Trophoblast cell (in vitro differentiated cells and primary cell): ENCODE measurements around the gene VPS13D.

Experiments used
- DNase-seq, 2 donors: peaks; one replicate each; pipeline ENCODE4 v3.0.0-alpha.2; 2016
- H2AFZ ChIP-seq: 2 replicates; pipeline ENCODE4 v1.6.1; 2013; ENCODE audit warnings: low read length, moderate library complexity, mild to moderate bottlenecking; ENCODE audit not compliant: insufficient read depth, poor library complexity
- H2AK5ac ChIP-seq: 2 replicates; pipeline ENCODE4 v1.6.1; 2013; ENCODE audit warnings: mild to moderate bottlenecking, low read length
- H2BK120ac ChIP-seq: 2 replicates; pipeline ENCODE4 v1.6.1; 2013; ENCODE audit warnings: low read length, mild to moderate bottlenecking, moderate library complexity; ENCODE audit not compliant: insufficient read depth, poor library complexity
- H2BK12ac ChIP-seq: 2 replicates; pipeline ENCODE4 v1.6.1; 2013; ENCODE audit warnings: mild to moderate bottlenecking, low read length, moderate library complexity
- H2BK5ac ChIP-seq: 2 replicates; pipeline ENCODE4 v1.6.1; 2013; ENCODE audit warnings: low read length, low read depth, moderate library complexity, mild to moderate bottlenecking; ENCODE audit not compliant: poor library complexity
- H3K14ac ChIP-seq: 2 replicates; pipeline ENCODE4 v1.6.1; 2013; ENCODE audit warnings: mild to moderate bottlenecking, low read length
- H3K18ac ChIP-seq: 2 replicates; pipeline ENCODE4 v1.6.1; 2013; ENCODE audit warnings: mild to moderate bottlenecking, low read length
- H3K23ac ChIP-seq: 2 replicates; pipeline ENCODE4 v1.6.1; 2013; ENCODE audit warnings: low read length
- H3K27ac ChIP-seq: 2 replicates; pipeline ENCODE4 v1.5.1; 2013; ENCODE audit warnings: low read depth, mild to moderate bottlenecking, inconsistent platforms, low read length, moderate library complexity
- H3K27me3 ChIP-seq: 2 replicates; pipeline ENCODE4 v1.6.1; 2013; ENCODE audit warnings: inconsistent platforms, mild to moderate bottlenecking, low read length, moderate library complexity; ENCODE audit not compliant: insufficient read depth
- H3K36me3 ChIP-seq, 2 experiments: 1 replicate in 1 of 2; 2 replicates in 1 of 2; pipeline ENCODE4 v1.6.1; 2013; ENCODE audit warnings: low read length in 2 of 2, mild to moderate bottlenecking in 2 of 2, moderate library complexity in 1 of 2; ENCODE audit not compliant: insufficient read depth in 2 of 2, control insufficient read depth in 1 of 2
- H3K4ac ChIP-seq: 2 replicates; pipeline ENCODE4 v1.6.1; 2013; ENCODE audit warnings: low read depth, mild to moderate bottlenecking, low read length, moderate library complexity
- H3K4me1 ChIP-seq, 2 experiments: 1 replicate in 1 of 2; 2 replicates in 1 of 2; pipeline ENCODE4 v1.6.1; 2013; ENCODE audit warnings: low read length in 2 of 2, mild to moderate bottlenecking in 2 of 2, moderate library complexity in 1 of 2; ENCODE audit not compliant: insufficient read depth in 2 of 2, control insufficient read depth in 1 of 2
- H3K4me2 ChIP-seq: 2 replicates; pipeline ENCODE4 v1.6.1; 2013; ENCODE audit warnings: inconsistent platforms, mild to moderate bottlenecking, low read length, moderate library complexity
- H3K4me3 ChIP-seq: 2 replicates; pipeline ENCODE4 v1.5.1; 2013; ENCODE audit warnings: mild to moderate bottlenecking, low read depth, low read length, inconsistent platforms
- H3K79me1 ChIP-seq: one replicate; pipeline ENCODE4 v1.6.1; 2013; ENCODE audit warnings: low read length
- H3K79me2 ChIP-seq: 2 replicates; pipeline ENCODE4 v1.6.1; 2013; ENCODE audit warnings: low read length, mild to moderate bottlenecking; ENCODE audit not compliant: control insufficient read depth, insufficient read depth, poor library complexity
- H3K9ac ChIP-seq: 2 replicates; pipeline ENCODE4 v1.6.1; 2013; ENCODE audit warnings: mild to moderate bottlenecking, low read length
- H3K9me3 ChIP-seq: 2 replicates; pipeline ENCODE4 v1.6.1; 2013; ENCODE audit warnings: low read depth, mild to moderate bottlenecking, control low read depth, inconsistent platforms, low read length; ENCODE audit not compliant: insufficient read depth
- H4K12ac ChIP-seq: 2 replicates; pipeline ENCODE4 v1.6.1; 2013; ENCODE audit warnings: low read depth, mild to moderate bottlenecking, low read length, moderate library complexity
- H4K8ac ChIP-seq: 2 replicates; pipeline ENCODE4 v1.6.1; 2013; ENCODE audit warnings: low read depth, mild to moderate bottlenecking, low read length, moderate library complexity
- H4K91ac ChIP-seq: one replicate; pipeline ENCODE4 v1.6.1; 2013; ENCODE audit warnings: low read depth, mild to moderate bottlenecking, low read length, moderate library complexity
- WGBS: extraction: QIAGEN DNeasy Blood & Tissue Kit; methylation state at CpG from one replicate; pipeline ENCODE4 v1.1.7; 2013; ENCODE audit warnings: missing lambda C conversion rate; ENCODE audit not compliant: insufficient read length, insufficient coverage; ENCODE audit errors: extremely low coverage; 5-methylcytosine and 5-hydroxymethylcytosine counted together

VPS13D gene

GRCh38 chr1:12439073-12439472 is 209.2 kb downstream of the VPS13D start:
- Histone ChIP-seq H3K23ac (no peak overlapping the region), H2BK120ac (no peak overlapping the region), H4K8ac (no peak overlapping the region), H2AK5ac (no peak overlapping the region), H3K79me1 (no peaks in the 10 kb centered on the region), H2BK5ac (no peak overlapping the region), H3K18ac (no peak overlapping the region), H3K14ac (no peak overlapping the region), H3K27me3 (no peaks in the 10 kb centered on the region), H3K9me3 (peaks cover 2% of the 10 kb centered on the region), H3K4ac (no peak overlapping the region), H3K4me2 (no peak overlapping the region), H4K91ac (no peak overlapping the region), H4K12ac (no peak overlapping the region), H3K4me1 (peaks cover 0 to 7% of the 10 kb centered on the region in 2 experiments), H2AFZ (no peak overlapping the region), H3K79me2 (no peaks in the 10 kb centered on the region), H2BK12ac (no peak overlapping the region), H3K4me3 (no peak overlapping the region), H3K9ac (no peak overlapping the region), H3K36me3 (no peaks in the 10 kb centered on the region), H3K27ac (no peak overlapping the region)
- no CpG with 5 or more reads among the region's 5 CpGs for WGBS
- no peak for DNase-seq

- DNase-seq: no peak
- Histone ChIP-seq H2AK5ac (no peak overlapping the region), H3K18ac (no peak overlapping the region), H3K4me2 (no peak overlapping the region), H3K9me3 (peaks cover 2% of the 10 kb centered on the region), H3K79me1 (no peaks in the 10 kb centered on the region), H3K9ac (no peak overlapping the region), H3K79me2 (no peaks in the 10 kb centered on the region), H4K8ac (no peak overlapping the region), H2AFZ (no peak overlapping the region), H3K4ac (no peak overlapping the region), H2BK5ac (no peak overlapping the region), H4K12ac (no peak overlapping the region), H3K4me1 (peaks cover 0 to 7% of the 10 kb centered on the region in 2 experiments), H4K91ac (no peak overlapping the region), H3K4me3 (no peak overlapping the region), H3K23ac (no peak overlapping the region), H3K27ac (no peak overlapping the region), H2BK120ac (no peak overlapping the region), H2BK12ac (no peak overlapping the region), H3K14ac (no peak overlapping the region), H3K27me3 (no peaks in the 10 kb centered on the region), H3K36me3 (no peaks in the 10 kb centered on the region)
- no CpG with 5 or more reads among the region's 7 CpGs for WGBS
Measured at GRCh38 chr1:12441414-12442105, 211.7 kb downstream of the VPS13D start.

DNA sequence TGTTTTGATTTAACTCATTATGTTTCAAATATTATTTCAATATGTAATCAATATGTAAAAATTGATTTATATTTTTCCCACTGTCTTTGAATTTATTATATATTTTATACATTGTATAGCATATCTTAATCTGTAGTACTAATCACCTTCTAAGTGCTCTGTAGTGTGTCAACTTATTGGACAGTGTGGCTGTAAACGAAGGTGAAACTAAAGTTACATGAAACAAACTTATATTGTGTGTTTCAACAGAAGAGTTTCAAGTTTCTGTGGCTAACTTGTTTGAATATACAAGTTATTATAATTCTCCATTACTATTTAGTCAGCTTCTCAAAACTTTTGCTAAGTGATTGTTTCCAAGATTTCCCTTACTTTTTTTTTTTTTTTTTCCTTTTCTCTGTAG is 212.4 kb downstream of the VPS13D start:
- no peak overlapping the region for H4K91ac ChIP-seq
- H3K23ac ChIP-seq: no peak overlapping the region
- no peak overlapping the region for H3K14ac ChIP-seq
- no peak overlapping the region for H4K8ac ChIP-seq
- H3K9ac ChIP-seq: no peak overlapping the region
- H2BK12ac ChIP-seq: no peak overlapping the region
- no peak overlapping the region for H2AK5ac ChIP-seq
- no peak overlapping the region for H2BK120ac ChIP-seq
- peaks cover 2% of the 10 kb centered on the region for H3K9me3 ChIP-seq
- no peak overlapping the region for H3K4me3 ChIP-seq
- WGBS: no CpG with 5 or more reads among the region's 1 CpG
- H3K79me1 ChIP-seq: no peaks in the 10 kb centered on the region
- no peak overlapping the region for H2BK5ac ChIP-seq
- H3K4me2 ChIP-seq: no peak overlapping the region
- no peaks in the 10 kb centered on the region for H3K36me3 ChIP-seq
- no peak overlapping the region for H3K27ac ChIP-seq
- H4K12ac ChIP-seq: no peak overlapping the region
- no peaks in the 10 kb centered on the region for H3K27me3 ChIP-seq
- no peaks in the 10 kb centered on the region for H3K79me2 ChIP-seq
- H2AFZ ChIP-seq: no peak overlapping the region
- H3K4ac ChIP-seq: no peak overlapping the region
- no peak overlapping the region for H3K18ac ChIP-seq
- H3K4me1 ChIP-seq: peaks cover 0 to 7% of the 10 kb centered on the region in 2 experiments
- no peak for DNase-seq

DNA sequence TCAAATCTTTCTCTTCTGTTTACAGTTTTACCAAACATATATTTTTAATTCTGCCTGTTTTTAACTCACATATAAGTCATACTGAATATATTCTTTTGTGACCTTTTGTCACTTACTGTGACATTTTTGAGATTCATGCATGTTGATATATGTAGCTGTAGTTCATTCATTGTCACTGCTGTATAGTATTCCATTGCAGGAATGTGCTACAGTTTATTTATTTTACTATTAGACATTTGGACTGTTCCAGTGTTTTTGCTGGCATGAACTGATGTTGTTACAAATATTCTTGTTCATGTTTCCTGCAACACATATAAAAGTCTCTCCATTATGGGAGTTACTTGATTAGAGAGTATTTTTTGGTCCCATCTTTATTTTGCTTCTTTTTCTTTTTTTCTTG is 213.3 kb downstream of the VPS13D start:
- Histone ChIP-seq H4K91ac (no peak overlapping the region), H3K9me3 (peaks cover 2% of the 10 kb centered on the region), H3K79me1 (no peaks in the 10 kb centered on the region), H3K27ac (no peak overlapping the region), H3K4ac (no peak overlapping the region), H3K4me2 (no peak overlapping the region), H3K36me3 (no peaks in the 10 kb centered on the region), H3K27me3 (no peaks in the 10 kb centered on the region), H3K9ac (no peak overlapping the region), H3K79me2 (no peaks in the 10 kb centered on the region), H3K4me1 (peaks cover under 1 to 8% of the 10 kb centered on the region in 2 experiments), H3K18ac (no peak overlapping the region), H3K4me3 (no peak overlapping the region), H2BK120ac (no peak overlapping the region), H2BK12ac (no peak overlapping the region), H4K8ac (no peak overlapping the region), H3K14ac (no peak overlapping the region), H4K12ac (no peak overlapping the region), H3K23ac (no peak overlapping the region), H2BK5ac (no peak overlapping the region), H2AK5ac (no peak overlapping the region), H2AFZ (no peak overlapping the region)
- no peak for DNase-seq
